ENCODE results near the gene POC1A. TPM values are rescaled to one million over a fixed set of nuclear protein-coding genes. Genes with fewer than 3 reads are reported as not detected.
A peak's percentile ranks its signal among the peaks of the same experiment; 100 is the strongest.

The POC1A gene
- total RNA-seq, 1 experiment from 2014 or later, result 35.0 TPM

- TF ChIP-seq CTCF (conservative IDR thresholded peaks at IDR 0.05) (no peak), EZH2 (IDR thresholded peaks at IDR 0.05; ENCODE audit: low read depth) (no peak)
- no peak overlapping the region for H3K4me2 ChIP-seq
- intact Hi-C loops (cut with micrococcal nuclease; ENCODE audit: unreplicated experiment), result no loop called here
- ChIA-PET POLR2A (ENCODE audit: unreplicated experiment) (no interaction called here), CTCF (no interaction called here)
- DNase-seq, result no peak
- H3F3A ChIP-seq (ENCODE audit: insufficient read depth, low read depth), result no peaks in the 10 kb centered on the region; the same call in 1 of the 2 replicates
- no peak overlapping the region for H3K27ac ChIP-seq
- no peaks in the 10 kb centered on the region for H3K9me3 ChIP-seq (ENCODE audit: insufficient read depth, low read depth)
- no peak overlapping the region for H2AFZ ChIP-seq
- H4K20me1 ChIP-seq (ENCODE audit: insufficient read depth), result no peaks in the 10 kb centered on the region
- no peak overlapping the region for H3K4me3 ChIP-seq
- H3K4me1 ChIP-seq (replicated peaks; ENCODE audit: insufficient read depth), result no peaks in the 10 kb centered on the region
- no peaks in the 10 kb centered on the region for H3K9me2 ChIP-seq (ENCODE audit: insufficient read depth)
- BruUV-seq (replicated peaks), result no TSS peak
- no peaks in the 10 kb centered on the region for H3K36me3 ChIP-seq (ENCODE audit: low read depth)
- H3K79me2 ChIP-seq (ENCODE audit: low read depth), result no peaks in the 10 kb centered on the region
- H3K27me3 ChIP-seq (ENCODE audit: insufficient read depth, low read depth), result no peaks in the 10 kb centered on the region
Observed at GRCh38 chr3:52064561-52064960, 89.7 kb downstream of the POC1A start.

GRCh38 chr3:52063026-52063723 lies 91.0 kb downstream of the POC1A start:
- CTCF ChIA-PET, result no interaction called here
- Histone ChIP-seq H2AFZ (no peak overlapping the region), H3K79me2 (ENCODE audit: low read depth) (no peaks in the 10 kb centered on the region), H3K4me1 (replicated peaks; ENCODE audit: insufficient read depth) (no peaks in the 10 kb centered on the region), H3K27me3 (ENCODE audit: insufficient read depth, low read depth) (no peaks in the 10 kb centered on the region), H3F3A (ENCODE audit: insufficient read depth, low read depth) (no peaks in the 10 kb centered on the region; the same call in 1 of the 2 replicates), H3K27ac (no peak overlapping the region), H3K9me2 (ENCODE audit: insufficient read depth) (no peaks in the 10 kb centered on the region), H3K4me3 (no peak overlapping the region), H3K36me3 (ENCODE audit: low read depth) (no peaks in the 10 kb centered on the region), H3K4me2 (no peak overlapping the region), H4K20me1 (ENCODE audit: insufficient read depth) (no peaks in the 10 kb centered on the region), H3K9me3 (ENCODE audit: insufficient read depth, low read depth) (no peaks in the 10 kb centered on the region)
- POLR2A ChIA-PET (ENCODE audit: unreplicated experiment), result no interaction called here
- DNase-seq, result no peak
- no TSS peak for BruUV-seq (replicated peaks)
- intact Hi-C loops (cut with micrococcal nuclease; ENCODE audit: unreplicated experiment), result no loop called here
- no peak for TF ChIP-seq CTCF (conservative IDR thresholded peaks at IDR 0.05)
- no peak for TF ChIP-seq EZH2 (IDR thresholded peaks at IDR 0.05; ENCODE audit: low read depth)

GRCh38 chr3:52062505-52062904 lies 91.7 kb downstream of the POC1A start:
- Histone ChIP-seq H3K4me3 (no peak overlapping the region), H3K36me3 (ENCODE audit: low read depth) (no peaks in the 10 kb centered on the region), H3K27me3 (ENCODE audit: insufficient read depth, low read depth) (no peaks in the 10 kb centered on the region), H3K4me2 (no peak overlapping the region), H3K9me2 (ENCODE audit: insufficient read depth) (no peaks in the 10 kb centered on the region), H3K79me2 (ENCODE audit: low read depth) (no peaks in the 10 kb centered on the region), H3K9me3 (ENCODE audit: insufficient read depth, low read depth) (no peaks in the 10 kb centered on the region), H3F3A (ENCODE audit: insufficient read depth, low read depth) (no peaks in the 10 kb centered on the region; the same call in 1 of the 2 replicates), H3K4me1 (replicated peaks; ENCODE audit: insufficient read depth) (peaks cover 6% of the 10 kb centered on the region; the same call in 1 of the 2 replicates), H4K20me1 (ENCODE audit: insufficient read depth) (no peaks in the 10 kb centered on the region), H2AFZ (no peak overlapping the region), H3K27ac (no peak overlapping the region)
- TF ChIP-seq CTCF (conservative IDR thresholded peaks at IDR 0.05), result no peak
- TF ChIP-seq EZH2 (IDR thresholded peaks at IDR 0.05; ENCODE audit: low read depth), result no peak
- CTCF ChIA-PET, result no interaction called here
- peak; percentile 81 to 84 for DNase-seq
- POLR2A ChIA-PET (ENCODE audit: unreplicated experiment), result no interaction called here
- intact Hi-C loops (cut with micrococcal nuclease; ENCODE audit: unreplicated experiment), result no loop called here
- no TSS peak for BruUV-seq (replicated peaks)

Measured in PC-9 (cell line).